Testis (tissue), 2 donors: ENCODE measurements around the gene BRS3.

Source experiments
- POLR2A ChIP-seq: fragments of 450-650 bp; IDR thresholded peaks from one replicate; pipeline ENCODE4 v1.6.1; 2017; ENCODE audit warnings: antibody characterized with exemption, mild to moderate bottlenecking, moderate library complexity
- TF ChIP-seq, protein P1 (sequence below), 3 experiments: fragments of 450-650 bp in 2 of 3; fragments of 200-600 bp in 1 of 3; sonication (generic) in 1 of 3; IDR thresholded peaks; one replicate each; pipeline ENCODE4 v1.5.1; 2016 to 2019; ENCODE audit warnings: antibody characterized with exemption in 3 of 3, mild to moderate bottlenecking in 2 of 3, moderate library complexity in 1 of 3

DNA sequence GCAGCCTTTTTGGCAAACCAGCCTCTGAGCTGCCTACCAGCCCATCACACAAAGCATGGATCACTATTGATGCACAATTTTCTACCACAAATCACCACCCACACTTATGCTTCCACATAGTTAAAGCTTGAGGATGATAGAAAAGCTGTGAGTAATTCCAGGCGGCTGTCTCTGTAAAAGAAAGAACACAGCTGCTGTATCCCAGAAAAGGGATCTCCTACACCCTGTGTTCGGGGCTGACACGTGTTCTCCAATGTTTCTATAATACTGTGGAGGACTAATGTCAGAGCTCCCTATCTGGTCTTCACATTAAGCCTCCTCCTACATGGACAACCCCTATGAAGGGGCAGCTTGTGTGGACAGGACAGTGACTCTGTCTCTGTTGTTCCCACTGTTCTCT lies 12.5 kb upstream of the BRS3 start:
- TF ChIP-seq, protein P1, sequence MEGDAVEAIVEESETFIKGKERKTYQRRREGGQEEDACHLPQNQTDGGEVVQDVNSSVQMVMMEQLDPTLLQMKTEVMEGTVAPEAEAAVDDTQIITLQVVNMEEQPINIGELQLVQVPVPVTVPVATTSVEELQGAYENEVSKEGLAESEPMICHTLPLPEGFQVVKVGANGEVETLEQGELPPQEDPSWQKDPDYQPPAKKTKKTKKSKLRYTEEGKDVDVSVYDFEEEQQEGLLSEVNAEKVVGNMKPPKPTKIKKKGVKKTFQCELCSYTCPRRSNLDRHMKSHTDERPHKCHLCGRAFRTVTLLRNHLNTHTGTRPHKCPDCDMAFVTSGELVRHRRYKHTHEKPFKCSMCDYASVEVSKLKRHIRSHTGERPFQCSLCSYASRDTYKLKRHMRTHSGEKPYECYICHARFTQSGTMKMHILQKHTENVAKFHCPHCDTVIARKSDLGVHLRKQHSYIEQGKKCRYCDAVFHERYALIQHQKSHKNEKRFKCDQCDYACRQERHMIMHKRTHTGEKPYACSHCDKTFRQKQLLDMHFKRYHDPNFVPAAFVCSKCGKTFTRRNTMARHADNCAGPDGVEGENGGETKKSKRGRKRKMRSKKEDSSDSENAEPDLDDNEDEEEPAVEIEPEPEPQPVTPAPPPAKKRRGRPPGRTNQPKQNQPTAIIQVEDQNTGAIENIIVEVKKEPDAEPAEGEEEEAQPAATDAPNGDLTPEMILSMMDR (IDR thresholded peaks at IDR 0.05): no peak
- TF ChIP-seq POLR2A: no peak
